Hindlimb muscle (tissue), 1 donor: ENCODE measurements around the gene RNF217. TPM values are rescaled to one million over a fixed set of nuclear protein-coding genes. Genes with fewer than 3 reads are reported as not detected.
"Not testable (repeated sequence)": the region's sequence is repeated elsewhere in the genome, so short reads cannot be mapped to it uniquely, and the experiment has no call there.

Experiments
- DNase-seq: peaks from one replicate; pipeline ENCODE4 v3.0.0-alpha.2; 2013
- polyA plus RNA-seq: library from polyadenylated mRNA; unstranded; fragments of 120-200 nt; gene quantifications from one replicate; pipeline ENCODE4 v1.2.1, GENCODE V29; 2013; ENCODE audit not compliant: insufficient read length

RNF217 gene
- polyA plus RNA-seq, 1 donor: 53.7 TPM

DNA sequence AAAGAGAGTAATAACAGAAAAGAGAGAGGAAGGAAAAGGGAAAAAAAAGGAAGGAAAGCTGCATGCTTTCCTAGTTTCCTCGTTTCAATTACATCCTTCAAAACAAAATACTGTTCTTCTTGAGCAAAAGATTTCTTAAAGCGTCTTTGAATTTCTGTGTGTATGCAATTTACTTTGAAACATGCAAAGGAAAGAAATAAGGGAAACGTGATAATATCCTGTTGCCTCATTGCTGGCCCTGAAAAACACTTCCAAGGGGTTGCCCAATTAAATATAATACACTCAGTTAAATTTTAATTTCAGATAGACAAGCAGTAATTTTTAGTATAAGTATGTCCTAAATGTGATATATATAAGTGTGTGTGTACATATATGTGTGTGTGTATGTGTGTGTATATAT lies 140.2 kb downstream of the RNF217 start:
- DNase-seq: no peak

DNA sequence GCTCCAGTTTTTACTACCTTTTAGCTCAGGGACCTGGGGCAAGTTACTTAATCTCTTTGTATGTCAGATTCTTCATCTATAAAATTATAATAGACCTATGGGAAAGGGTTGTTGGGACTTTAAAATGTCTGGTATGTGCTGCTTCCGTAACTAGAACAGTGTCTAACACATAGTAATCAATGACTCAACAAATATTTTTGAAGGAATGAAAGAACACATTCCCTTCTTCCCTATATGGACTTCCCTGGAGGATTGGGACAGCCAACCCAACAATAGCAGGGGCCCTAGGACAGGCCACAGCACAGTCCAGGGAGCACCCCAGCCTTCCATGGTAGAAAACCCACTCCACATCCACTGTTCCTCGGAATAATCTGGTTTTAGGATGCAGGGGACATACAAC lies 140.7 kb downstream of the RNF217 start:
- no peak for DNase-seq

DNA sequence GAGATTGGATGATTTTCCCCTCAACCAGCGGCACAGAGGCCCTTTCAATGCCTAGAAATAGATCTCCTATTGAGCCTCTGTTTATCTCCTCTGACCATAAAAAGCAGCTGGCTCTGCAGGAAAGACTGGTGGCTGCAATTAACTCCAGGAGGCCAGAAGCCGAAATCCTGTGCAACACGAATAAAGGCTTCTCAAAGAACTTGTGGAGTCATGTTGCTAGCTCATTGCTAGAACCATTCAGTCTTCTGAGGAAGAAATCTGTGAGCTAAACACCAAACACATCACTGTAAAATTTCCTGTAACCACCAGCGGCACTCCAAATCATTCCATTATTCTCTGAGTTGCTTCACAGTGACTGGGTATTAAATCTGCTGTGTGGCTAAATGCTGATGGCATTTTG lies 142.2 kb downstream of the RNF217 start:
- no peak for DNase-seq

DNA sequence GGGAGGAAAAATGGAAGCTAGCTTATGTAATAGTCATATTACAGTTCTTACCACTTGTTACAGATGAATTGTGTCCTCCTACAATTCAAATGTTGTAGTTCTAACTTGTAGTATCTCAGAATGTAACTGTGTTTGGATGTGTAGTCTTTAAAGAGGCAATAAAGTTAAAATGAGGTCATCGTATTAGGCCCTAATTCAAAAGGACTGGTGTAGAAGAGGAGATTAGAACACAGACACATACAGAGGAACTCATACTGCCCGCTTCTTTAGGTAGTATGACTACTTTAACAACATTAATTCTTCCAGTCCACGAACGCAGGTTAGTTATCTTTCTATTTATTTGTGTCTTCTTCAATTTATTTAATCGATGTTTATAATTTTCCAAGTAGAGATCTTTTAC lies 144.8 kb downstream of the RNF217 start:
- no peak for DNase-seq

DNA sequence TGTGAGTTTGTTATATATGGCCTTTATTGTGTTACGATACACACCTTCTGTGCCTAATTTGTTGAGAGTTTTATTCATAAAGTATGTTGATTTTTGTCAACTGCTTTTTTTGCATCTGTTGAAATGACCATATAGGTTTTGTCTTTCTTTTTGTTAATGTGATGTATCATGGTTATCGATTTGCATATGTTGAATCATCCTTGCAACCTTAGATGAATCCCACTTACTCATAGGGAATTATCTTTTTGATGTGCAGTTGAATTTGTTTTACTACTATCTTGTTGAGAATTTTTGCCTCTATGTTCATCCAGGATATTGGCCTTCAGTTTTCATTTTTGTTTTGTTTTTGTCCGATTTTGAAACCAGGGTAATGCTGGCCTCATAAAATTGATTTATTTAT lies 145.7 kb downstream of the RNF217 start:
- DNase-seq: no peak

DNA sequence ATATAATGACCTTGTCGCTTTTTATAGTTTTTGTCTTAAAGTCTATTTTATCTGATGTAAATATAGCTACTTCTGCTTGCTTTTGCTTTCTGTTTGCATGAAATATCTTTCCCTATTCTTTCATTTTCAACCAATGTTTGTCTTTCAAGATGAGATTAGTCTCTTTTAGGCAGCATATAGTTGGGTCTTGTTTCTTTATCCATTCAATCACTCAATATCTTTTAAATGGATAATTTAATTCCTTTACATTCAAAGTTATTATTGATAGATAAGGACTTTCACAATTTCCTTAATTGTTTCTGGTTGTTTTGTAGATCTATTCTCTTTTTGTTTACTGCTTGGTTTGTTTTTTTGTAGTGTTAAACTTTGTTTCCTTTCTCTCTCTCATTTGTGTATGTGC lies 147.8 kb downstream of the RNF217 start:
- no peak for DNase-seq

DNA sequence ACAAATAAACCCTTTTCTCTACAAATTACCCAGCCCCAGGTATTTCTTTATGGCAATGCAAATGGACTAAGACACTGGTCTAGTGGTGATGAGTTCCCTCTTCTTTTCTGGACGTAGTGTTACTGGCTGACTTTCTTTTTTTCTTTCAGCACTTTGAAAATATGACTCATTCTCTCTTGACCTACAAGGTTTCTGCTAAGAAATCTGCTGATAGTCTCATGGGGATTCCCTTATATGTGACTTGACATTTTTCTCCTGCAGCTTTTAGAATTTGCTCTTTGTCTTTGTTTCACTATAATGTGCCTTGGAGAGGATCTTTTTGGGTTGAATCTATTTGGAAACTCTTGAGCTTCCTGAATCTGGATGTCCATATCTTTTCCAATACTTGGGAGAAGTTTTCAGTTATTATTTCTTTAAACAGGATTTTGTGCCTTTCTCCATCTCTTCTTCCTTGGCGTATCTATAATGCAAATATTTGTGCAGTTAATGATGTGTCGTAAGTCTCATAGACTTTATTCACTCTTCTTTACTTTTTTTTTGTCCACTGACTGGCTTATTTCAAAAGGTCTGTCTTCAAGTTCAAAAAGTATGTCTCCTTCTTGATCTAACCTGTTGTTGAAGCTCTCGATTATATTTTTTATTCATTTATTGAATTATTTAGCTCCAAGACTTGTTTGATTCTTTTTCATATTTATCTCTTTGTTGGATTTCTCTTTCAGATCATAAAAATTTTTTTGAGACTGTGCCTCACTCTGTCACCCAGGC lies 149.2 kb downstream of the RNF217 start:
- DNase-seq: no peak

DNA sequence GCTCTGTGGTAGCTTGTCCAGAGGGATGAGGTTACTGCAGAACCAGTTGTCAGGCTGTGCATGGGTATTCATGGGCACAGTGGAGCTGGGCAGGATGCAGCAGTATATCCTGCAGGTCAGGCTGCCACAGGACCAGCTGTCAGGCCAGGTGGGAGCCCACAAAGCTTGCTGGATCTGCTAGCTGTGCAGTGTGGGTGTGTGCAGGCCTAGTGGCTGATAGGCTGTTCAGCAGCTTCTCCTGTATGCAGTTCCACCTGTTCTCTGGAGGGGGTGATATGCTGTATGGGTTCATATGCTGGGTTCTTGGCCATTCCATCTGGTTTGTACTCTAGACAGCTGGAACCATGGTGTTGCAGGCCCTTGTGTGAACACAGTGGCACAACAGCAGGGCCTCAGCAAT lies 150.7 kb downstream of the RNF217 start:
- DNase-seq: no peak

DNA sequence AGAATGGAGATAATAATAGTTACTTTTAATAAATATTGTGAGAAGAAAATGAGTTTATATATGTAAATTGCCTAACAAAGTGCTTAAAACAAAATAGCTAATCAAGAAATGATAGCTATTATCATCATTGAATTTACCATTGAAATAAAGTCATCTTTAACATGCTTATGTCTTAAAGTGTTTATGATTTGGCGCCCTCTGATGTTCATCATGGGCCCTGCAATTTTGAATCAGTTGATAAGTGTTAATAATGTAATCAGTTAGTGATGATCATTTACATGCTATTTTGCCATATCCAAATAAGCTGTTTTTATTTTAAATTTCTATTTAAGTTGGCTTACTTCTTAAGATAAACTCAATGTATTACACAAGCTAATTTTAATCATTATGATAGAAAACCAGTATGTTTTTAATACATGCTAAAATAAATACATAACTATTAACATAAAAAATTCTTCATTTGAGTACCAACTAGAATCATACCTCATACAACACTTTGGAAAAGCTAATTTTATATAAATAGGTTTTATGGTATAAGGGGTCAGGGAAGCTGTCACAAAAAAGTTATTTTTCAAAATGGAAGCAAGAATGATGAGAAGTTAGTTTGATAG lies 152.1 kb downstream of the RNF217 start:
- DNase-seq: no peak

DNA sequence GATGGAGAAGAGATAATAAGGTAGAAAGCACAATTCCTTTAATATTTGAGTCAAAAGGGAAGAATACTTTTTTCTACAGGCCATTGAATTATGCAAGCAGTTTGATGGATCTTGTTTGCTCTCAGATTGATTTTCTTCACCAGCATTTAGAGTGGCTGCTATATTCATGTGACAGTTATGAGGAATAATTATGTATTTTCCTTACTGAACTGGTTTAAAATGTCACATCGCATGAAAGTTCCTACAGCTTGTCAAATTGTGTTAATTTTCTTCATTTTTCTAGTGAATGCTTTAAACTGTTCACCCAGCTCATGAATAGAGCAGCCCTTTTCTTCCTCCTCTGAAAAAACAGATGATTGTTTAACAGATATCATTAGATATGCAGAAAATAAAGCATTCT lies 153.9 kb downstream of the RNF217 start:
- DNase-seq: no peak

DNA sequence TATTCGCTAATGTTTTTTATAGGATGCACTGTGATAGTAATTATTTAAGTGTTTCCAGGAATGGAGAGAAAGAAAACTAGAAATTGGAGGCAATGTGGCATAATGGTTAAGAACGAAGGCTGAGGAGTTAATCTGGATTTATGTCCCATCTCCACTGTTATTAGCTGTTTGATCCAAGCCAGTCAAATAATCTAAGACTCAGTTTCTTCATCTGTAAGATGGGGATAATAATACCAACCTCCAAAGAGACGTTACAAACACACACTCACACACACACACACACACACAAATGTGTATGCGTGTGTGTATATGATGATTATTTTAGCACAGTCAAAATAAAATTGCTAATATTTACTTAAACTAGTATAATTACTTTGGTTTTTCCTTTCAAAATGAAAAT lies 154.5 kb downstream of the RNF217 start:
- DNase-seq: no peak

DNA sequence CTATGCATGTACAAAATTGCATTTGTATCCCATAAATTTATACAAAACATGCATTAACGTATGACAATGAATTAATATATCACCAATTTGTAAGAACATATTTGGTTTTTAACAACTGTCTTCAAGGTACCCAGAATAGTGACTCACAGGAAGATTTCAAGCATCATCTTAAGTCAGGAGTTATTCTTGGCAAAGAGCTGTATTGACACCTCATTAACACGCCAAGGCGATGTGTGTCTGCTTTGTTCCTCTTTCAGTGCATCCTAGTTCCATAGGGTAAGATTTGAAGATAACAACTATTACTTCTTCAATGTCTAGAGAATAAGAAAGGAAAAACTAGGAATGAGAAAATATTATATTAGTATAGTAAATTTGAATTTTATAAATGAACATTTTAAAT lies 155.6 kb downstream of the RNF217 start:
- DNase-seq: no peak

DNA sequence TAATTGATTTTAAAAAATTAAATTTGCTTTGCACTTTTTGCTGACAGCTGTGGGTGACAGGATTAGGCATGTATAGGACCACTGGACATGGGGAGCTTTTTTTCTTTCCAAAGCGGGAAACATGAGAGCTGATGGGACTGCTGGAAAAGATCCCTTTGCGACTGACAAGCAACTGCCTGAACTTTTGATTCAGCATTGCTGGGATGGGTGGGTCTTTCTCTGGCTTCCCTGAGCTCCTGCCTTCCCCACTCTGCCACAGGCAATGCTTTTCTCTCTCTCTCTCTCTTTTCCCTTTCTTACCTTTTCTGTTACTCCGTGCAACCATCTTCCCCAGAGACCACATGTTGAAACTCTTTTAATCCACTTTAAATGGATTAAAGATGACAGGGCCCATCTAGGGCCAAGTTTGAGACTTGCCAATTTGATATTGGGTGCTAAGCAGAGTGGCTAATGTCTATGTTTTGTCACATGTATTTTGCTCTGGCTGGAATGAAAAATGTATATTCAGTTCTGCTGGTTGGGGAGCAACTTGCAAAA lies 157.9 kb downstream of the RNF217 start:
- DNase-seq: no peak

DNA sequence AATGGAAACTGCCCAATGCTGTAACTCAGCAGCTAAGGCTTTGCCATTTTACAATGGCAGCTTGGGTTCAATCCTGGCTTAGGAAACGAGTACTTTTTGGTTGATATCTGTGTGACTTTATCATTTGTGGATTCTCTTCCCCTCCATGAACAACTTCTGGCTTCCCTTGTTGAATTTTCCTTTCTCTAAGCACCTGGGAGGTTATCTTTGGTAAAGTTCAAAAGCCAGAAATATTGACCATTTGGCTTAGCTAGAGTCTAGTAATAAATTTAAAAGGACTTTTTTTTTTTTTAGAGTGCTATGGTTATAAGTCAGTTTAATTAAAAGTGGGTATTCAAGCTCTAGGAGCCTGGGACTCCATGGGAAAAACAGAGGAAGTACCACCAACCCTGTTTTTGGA lies 159.7 kb downstream of the RNF217 start:
- no peak for DNase-seq

DNA sequence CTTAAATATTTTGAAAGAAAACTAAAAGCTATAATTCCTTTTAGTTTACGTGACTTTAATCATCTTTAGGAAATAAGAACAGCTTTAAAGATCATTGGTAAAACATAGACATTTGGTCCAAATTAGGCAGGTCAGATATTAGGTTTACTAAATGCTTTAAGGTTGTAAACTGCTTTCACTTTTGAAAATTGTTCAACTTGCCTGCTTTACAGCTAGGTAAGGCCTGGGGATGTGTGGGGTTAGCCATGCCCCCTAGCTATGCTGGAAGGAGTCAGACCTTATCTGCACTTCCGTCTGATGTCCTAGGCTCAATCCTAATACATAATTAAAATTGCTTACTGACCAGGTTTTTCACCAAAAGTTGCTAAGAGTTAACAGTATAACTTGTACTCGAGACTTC lies 160.8 kb downstream of the RNF217 start:
- no peak for DNase-seq

DNA sequence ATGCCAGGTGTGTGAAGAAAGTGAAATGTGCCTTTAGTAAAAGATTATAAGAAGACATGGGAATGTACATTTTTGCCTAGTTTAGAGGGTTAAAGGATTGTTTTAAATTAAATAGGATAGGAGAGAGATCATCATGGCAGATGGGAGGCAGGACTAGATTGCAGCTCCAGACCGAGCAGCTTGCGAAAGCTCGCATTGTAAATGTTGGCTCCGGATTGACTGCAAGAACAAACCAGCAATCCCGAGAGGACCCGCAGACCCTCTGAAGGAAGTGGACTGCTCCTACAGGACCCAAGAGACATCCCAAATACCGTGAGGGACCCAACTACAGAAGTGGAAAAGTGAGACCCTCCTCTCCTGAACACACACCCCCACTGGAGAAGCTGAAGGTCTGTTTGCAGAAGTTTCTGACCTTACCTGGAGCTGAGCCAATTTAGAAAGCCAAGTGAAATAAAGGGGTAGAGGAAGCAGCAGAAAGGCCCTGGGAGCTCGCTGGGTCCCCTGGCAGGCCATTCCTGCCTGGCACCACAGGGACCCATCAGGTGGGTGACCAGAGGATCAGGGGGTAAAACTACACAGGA lies 161.3 kb downstream of the RNF217 start:
- DNase-seq: no peak

DNA sequence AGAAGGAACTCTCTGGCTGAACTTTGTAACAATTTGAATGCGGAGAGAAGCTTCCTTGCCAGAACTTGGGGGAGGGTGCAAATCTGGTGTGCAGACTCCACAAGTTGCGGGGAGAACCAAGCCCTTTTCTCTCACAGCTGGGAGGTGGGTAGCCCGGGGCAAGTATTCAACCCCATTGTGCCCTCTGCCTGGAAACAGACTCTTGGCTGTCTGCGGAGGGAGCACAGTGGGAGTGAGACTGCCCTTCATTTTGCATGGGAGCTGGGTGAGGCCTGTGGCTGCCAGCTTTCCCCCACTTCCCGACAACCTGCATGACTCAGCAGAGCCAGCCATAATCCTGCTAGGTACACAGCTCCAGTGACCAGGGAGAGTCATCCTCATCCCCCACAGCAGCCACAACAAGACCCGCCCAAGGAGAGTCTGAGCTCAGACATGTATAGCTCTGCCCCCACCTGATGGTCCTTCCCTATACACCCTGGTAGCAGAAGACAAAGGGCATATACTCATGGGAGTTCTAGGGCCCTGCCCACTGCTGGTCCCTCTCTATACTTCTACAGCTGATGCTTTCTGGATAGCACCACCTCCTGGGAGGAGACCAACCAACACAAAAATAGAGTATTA lies 161.9 kb downstream of the RNF217 start:
- DNase-seq: no peak

DNA sequence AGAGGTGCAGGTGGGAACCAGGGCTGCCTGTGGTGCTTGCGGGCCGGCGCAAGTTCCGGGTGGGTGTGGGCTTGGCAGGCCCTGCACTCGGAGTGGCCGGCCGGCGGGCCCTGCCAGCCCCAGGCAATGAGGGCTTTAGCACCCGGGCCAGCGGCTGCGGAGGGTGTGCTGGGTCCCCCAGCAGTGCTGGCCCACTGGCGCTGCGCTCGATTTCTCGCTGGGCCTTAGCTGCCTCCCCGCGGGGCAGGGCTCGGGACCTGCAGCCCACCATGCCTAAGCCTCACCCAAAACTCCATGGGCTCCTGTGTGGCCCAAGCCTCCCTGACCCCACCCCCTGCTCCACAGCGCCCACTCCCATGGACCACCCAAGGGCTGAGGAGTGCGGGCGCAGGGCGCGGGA lies 163.6 kb downstream of the RNF217 start:
- not testable (repeated sequence) for DNase-seq

DNA sequence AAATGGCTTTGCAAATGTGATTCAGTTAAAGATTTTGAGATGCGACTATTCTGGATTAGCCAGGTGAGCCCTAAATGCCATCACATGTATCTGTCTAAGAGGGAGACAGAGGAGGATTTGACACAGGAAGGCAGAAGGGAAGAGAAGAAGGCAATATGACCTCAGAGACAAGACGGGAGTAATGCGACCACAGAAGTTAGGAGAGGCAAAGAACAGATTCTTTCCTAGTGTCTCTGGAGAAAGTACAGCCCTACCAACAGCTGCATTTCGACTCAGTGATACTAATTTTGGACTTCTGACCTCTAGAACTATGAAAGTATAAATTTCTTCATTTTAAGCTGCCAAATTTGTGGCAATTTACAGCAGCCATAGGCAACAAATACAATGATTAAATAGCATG lies 167.1 kb downstream of the RNF217 start:
- DNase-seq: no peak

DNA sequence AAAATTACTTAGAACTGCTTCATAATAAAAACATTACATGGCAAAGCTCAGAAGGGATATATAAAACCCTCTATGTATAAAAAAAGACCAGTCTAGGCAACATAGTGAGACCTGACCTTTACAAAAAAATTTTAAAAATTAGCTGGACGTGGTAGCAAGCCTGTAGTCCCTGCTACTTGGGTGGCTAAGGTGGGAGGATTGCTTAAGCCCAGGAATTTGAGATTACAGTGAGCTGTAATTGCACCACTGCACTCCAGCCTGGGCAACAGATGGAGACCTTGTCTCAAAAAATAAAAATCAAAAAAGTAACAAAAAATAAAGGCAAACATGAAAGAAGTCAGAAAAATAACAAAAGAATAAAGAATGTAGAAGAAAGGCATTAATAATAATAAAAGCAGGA lies 169.8 kb downstream of the RNF217 start:
- no peak for DNase-seq

DNA sequence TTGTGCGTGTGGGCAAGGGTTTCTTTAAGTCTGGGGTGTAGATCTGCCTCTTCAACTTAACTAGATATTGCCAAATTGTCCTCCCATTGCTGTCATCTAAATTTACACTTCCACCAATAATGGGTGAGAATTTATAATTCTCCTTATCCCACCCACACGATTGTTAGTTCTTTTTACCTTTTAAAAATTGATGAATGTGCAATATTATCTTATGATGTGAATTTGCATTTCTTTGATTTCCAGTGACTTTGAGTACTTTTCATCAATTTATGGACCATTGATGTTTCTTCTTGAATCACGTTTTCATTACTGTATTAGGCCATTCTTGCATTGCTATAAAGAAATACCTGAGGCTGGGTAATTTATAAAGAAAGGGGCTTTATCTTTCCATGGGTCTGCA lies 174.1 kb downstream of the RNF217 start:
- DNase-seq: no peak

DNA sequence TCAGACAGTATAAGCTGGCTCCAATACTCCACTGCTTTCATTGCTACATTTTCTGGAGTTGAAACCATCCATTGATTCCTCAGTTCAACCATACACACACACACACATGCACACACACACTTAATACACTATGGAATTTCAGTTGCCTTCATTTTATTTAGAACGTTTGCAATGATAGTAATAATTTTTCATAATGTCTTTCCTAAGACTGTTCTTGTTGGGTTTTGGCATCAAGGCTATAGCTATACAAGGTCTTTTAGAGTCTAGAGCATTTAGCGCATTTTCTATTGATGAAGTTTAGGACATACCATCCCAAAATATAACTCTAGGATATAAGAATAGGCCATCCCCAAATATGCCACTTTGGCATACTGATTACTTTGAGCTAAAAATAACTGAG lies 175.8 kb downstream of the RNF217 start:
- DNase-seq: no peak

DNA sequence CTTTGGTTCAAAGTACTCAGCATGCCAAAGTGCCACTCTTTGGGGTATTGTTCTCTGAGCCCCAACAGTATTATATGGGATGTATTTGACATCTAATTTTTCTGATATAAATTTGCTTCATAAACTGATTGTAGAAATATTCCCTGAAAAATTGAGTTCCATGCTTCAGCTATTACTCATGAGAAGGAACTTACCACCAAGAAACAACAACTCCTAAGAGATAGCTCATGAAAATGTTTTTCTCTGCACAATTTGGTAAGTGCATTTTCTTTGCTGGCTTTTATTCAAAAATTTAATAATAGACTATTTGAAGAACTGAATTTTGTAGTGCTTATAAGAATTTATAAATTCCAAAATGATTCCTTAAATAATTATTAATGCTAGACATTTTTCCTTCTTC lies 178.6 kb downstream of the RNF217 start:
- no peak for DNase-seq
